GM12873 (cell line): ENCODE results near the gene NIF3L1.
A peak's percentile ranks its signal among the peaks of the same experiment; 100 is the strongest.

Source experiments
- TF ChIP-seq, protein P1 (sequence below): IDR thresholded peaks from 2 replicates; pipeline ENCODE4 v1.5.1; 2012; ENCODE audit warnings: low read depth, mild to moderate bottlenecking, moderate library complexity, low read length, control low read depth; ENCODE audit not compliant: insufficient read depth; ENCODE audit errors: missing control alignments

Gene NIF3L1

DNA sequence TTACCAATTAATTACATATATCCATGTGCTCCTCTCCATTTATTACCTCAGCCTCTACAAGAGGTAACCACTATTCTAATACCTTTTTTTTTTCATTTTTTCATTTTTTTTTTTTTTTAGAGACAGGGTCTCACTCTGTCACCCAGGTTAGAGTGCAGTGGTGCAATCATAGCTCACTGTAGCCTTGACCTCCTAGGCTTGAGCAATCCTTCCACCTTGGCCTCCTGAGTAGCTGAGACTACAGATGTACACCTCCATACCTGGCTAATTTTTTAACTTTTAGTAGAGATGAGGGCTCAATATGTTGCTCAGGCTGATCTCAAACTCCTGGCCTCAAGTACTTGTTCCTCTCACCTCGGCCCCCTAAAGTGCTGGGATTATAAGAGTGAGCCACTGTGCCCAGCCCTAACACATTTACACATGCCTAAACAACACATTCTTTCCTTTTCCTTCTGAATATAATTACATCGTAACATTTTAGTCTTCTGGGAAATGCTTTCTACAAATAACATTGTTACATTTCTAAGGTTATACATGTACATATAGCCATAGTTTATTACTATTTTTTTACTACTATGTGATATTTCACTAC, 10.8 kb upstream of the NIF3L1 start:
- TF ChIP-seq, protein P1, sequence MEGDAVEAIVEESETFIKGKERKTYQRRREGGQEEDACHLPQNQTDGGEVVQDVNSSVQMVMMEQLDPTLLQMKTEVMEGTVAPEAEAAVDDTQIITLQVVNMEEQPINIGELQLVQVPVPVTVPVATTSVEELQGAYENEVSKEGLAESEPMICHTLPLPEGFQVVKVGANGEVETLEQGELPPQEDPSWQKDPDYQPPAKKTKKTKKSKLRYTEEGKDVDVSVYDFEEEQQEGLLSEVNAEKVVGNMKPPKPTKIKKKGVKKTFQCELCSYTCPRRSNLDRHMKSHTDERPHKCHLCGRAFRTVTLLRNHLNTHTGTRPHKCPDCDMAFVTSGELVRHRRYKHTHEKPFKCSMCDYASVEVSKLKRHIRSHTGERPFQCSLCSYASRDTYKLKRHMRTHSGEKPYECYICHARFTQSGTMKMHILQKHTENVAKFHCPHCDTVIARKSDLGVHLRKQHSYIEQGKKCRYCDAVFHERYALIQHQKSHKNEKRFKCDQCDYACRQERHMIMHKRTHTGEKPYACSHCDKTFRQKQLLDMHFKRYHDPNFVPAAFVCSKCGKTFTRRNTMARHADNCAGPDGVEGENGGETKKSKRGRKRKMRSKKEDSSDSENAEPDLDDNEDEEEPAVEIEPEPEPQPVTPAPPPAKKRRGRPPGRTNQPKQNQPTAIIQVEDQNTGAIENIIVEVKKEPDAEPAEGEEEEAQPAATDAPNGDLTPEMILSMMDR: no peak

DNA sequence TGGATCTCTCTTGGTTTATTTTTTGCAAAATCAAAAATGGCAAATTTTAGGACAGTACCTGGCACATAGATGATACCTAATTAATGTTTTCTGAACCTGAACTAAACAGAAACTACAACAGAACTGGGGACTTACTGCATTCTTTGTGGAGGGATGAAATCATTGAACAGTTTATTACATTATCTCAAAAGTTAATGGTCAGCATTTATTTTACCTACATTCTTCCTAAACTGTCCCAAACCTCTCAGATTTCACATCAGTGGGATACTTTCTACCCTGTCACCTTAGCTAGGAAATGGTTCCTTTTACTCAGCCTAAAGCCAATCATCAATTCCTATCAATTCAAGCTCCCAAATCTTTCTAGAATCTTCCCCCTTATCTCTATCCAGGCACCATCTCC, 10.3 kb downstream of the NIF3L1 start:
- TF ChIP-seq, protein P1: no peak

DNA sequence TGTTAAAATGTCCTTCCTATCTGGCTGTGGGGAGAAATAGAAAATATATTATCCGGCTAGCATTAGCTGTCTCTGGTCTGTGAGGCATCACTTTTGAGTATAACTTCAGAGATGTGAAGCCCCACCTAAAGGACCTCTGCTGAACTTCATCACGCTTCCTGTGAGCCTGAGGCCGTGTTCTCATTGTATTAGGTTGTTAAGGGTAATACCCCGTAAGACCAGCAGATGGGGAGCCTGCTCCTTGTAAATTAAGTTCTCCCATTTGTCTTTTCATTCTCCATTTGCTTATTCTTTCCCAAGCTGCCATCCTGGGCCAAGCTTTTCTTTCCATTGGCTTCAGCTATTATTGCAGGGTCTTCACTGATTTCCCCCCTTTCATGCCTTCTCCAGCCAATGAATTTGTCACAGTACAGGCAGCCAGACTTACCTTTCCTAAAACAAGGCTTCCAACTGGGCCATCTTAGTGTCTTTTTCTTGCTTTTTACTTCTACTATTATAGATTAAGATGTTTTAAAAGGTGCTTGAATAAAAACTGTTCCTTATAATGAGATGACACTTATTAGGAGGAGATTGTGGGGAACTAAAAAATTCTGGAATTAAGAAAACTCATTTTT, 12.4 kb downstream of the NIF3L1 start:
- TF ChIP-seq, protein P1: peak; percentile 84

DNA sequence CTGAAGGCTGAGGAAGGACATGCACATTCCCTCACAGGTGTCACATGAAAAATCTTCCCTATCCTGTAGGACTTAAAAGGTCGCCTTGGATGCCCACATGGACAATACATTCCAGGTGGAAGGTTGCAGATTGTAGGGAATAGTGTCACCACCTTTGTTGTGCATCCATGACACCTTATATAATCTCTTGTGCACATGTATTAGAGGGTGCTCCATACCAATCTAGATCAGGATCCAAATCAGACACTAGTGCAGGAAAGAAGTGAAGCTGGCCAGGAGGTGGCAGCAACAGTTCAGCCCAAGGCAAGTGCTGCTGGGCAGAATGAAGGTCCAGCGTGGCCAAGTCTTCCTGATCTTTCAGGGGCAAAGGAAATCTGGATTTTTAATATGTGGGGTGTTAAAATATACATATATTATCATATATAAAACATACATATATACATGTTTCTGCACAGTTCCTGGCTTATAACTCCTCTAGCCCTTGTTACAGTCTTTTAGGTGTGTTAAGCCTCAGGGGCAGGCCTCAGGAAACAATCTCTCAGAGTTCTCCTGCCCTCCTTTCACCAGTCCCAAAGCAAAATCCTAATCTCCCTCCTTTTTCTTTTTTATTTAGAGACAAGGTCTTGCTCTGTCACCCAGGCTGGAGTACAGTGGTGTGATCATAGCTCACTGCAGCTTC, 16.6 kb downstream of the NIF3L1 start:
- TF ChIP-seq, protein P1: peak; percentile 73

DNA sequence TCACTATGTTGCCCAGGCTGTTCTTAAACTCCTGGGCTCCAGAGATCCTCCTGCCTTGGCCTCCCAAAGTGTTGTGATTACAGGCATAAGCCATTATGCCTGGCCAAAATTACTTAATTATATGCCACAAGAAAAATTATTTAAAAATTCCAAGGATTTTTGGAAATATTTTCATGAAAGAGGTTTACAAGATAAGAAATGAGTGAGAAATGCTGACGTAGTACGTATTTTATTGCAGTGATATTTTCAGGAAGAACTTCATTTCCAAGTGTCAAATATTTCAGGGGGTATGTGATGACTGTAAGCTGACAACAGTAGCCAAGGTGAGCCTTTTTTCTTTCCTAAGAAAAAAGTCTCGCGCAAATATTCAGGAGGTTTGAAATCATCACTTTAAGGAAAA, 20.8 kb downstream of the NIF3L1 start:
- TF ChIP-seq, protein P1: no peak

DNA sequence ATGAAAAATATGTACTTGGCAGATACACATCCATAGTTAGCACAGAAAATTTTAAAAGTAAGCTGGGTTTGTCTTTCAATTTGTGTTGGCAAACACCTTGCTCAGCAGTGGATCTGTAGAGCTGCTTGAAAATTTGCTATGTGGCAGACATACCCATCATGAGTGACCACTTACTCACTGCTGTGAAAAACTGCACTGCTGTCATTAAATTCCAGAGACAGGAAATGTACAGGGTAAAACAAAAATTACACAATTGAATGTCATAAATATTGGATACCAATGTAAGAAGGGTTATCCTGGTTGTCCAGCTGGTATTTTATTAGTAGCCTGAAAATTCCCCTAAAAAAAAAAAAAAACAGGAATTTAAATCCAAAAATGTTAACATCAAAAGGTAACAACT, 24.5 kb downstream of the NIF3L1 start:
- TF ChIP-seq, protein P1: no peak

DNA sequence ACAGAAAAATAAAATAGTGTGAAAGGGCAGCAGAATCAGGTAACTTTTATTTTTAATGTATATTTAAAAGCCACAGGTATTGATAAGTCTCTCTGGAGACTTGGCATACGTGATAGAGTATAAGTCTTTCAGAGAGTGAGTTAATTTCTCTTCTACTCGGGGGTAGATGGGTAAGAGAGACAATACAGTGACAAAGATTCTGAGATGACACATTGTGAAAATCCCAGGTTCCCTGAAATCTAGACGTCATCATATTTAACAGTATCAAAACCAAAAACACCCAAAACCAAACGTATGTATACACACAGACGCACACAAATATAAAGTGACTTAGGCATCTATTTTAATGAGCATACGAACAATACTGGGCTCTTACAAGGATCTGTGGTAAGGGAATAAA, 33.3 kb downstream of the NIF3L1 start:
- TF ChIP-seq, protein P1: no peak
